HG02623 (cell line): ENCODE measurements around the gene EEF2K.
"Not testable (repeated sequence)": the region's sequence is repeated elsewhere in the genome, so short reads cannot be mapped to it uniquely, and the experiment has no call there.

Experiments
- ATAC-seq: cut with Tn5 transposase; IDR thresholded peaks from one replicate; pipeline ENCODE4 v1.9.1; 2021; ENCODE audit warnings: moderate library complexity; ENCODE audit not compliant: unreplicated experiment

The EEF2K gene

DNA sequence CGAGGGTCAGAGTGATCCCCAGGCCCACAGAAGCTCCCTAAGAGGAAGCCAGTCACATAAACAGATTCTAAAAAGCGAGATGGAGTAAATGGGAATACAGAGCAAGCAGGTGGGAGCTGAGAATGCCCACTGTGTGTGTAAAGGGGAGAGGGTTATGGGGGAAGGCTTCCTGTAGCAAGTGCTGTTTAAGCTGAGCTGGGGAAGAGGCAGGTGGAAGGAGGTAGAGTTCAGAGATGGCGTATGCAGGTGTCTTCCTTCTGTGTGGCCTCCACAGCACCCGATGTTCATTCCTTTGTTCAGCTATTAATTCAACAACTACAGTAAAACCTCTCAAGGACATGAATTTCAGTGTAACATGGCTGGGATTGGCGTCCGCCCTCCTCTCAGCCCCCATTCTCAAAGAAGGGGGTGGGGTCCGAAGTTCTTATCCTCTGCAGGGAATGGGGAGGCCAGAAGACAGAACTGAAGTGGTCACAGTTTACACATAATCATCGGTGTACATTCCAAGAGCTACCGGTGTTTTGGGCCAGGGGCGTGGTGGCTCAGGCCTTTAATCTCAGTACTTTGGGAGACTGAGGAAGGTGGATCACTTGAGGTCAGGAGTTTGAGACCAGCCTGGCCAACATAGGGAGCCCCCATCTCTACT lies 1.8 kb downstream of the EEF2K start:
- ATAC-seq = no peak

DNA sequence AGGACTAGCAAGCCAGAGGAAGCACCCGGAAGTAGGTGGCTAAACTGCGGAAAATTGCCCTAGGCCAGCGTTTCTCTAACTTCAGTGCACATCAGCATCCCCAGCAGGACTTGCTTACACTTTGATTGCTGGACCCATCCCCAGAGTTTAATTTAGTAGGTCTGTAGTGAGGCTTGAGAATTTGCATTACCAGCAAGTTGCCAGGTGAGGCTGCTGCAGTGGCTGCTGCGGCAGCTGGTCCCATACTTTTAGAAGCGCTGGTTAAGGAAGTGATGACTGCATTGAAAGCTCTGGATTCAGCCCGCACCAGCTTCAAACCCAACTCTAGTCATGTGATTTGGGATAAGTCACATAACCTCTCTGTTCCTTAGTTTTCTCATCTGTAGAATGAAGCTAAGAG lies 4.2 kb downstream of the EEF2K start:
- no peak for ATAC-seq

DNA sequence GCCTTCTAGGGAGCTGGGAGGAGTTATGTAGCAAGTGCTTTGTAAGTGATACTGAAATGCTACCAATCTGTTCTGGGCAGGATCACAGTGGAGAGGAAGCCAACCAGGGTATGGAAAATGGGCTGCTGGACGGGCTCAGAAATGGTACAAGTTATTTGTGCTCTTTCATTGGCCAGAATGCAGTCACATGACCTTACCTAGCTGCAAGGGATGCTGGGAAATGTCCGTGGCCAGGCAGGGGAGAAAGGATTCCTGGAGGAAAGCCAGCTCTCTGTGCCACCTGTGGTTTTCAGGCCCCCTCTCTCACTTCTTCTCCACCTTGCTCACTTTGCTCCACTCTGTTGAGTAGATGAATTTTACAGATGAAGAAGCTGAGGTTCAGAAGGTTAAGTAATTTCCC lies 4.8 kb downstream of the EEF2K start:
- ATAC-seq = no peak

DNA sequence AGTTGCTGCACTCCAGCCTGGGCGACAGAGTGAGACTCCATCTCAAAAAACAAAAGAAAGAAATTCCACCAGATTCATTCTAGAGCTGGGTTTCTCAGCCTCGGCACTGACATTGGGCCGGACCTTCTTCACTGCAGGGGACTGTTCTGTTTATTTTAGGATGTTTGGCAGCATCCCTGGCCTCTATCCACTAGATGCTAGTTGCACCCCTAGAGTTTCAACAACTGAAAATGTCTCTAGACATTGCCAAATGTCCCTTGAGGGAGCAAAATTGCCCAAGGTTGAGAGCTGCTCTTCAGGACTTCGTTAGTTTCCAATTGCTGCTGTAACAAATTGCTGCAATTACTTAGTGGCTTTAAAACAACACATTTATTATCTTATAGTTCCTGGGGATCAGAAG lies 7.2 kb downstream of the EEF2K start:
- no peak for ATAC-seq

DNA sequence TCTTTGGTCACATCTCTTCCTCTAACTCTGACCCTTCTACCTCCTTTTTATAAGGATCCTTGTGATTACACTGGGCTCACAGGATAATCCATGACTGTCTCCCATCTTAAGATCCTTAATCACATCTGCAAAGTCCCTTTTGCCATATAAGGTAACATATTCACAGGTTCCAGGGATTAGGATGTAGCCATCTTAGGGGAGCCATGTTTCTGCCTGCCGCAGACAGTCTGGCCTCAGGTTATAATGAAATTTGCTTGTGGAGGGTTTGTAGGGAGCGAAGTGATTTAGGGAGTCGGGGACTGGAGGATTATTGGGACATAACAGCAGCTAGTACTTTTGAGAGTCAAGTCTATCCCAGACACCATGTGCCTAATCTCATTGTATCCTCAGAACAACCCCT lies 7.7 kb downstream of the EEF2K start:
- no peak for ATAC-seq

DNA sequence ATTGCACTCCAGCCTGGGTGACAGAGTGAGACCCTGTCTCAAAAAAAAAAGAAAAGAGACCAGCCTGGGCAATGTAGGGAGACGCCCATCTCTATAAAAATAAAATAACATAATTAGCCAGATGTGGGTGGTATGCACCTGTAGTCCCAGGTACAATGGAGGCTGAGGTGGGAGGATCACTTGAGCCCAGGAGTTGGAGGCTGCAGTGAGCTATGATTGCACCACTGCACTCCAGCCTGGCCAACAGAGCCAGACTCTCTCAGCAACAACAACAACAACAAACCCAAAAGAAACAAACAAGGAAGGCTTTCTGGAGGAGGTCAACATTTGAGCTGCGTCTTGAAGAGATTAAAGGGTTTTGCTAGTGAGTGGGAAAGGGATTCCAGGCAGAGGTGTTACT lies 8.3 kb downstream of the EEF2K start:
- ATAC-seq = no peak

DNA sequence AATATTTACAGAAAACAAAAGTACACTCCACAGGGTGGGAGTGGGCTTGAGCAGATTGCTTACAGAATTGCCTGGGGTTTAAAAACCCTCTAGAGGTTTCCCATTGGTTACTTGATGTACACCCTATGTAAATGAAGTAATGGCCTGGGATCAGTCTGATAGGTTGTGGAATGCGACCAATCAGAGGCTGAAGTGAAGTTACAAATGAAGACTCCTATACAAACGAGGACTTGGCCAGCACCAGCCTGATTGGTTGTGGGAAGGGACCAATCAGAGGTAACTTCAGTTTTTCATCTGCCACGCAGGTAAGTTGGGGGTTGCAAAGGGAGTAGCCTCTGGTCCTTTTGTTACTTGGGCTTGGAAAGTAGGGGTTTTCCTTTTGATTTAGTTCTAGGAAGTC lies 8.8 kb downstream of the EEF2K start:
- ATAC-seq = no peak

DNA sequence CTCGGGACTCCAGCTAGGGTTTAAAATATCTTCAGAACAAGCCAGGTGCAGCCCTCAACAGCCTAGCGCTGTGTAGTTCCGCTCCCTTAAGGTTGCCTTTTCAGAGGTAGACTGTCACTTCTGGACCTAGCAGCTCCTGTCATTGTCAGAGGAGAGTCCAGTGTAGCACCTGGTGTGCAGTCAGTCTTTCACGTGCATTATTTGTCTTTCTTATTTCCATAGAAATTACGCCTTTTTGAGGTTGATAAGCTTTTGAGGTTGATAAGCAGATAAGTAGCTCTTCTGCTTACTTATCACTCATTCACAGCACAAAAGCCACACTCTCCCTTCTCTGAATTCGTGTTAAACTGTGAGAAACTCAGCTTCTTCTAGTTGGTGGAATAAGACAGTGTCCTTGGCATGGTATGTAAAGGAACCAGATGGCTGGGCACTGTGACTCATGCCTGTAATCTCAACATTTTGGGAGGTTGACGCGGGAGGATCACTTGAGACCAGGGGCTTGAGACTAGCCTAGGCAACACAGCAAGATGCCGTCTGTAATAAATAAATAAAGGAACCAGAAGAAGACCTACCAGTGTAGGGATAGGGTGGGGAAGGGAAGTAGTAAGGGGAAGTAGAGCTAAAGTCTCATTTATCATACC lies 10.2 kb downstream of the EEF2K start:
- ATAC-seq = no peak

DNA sequence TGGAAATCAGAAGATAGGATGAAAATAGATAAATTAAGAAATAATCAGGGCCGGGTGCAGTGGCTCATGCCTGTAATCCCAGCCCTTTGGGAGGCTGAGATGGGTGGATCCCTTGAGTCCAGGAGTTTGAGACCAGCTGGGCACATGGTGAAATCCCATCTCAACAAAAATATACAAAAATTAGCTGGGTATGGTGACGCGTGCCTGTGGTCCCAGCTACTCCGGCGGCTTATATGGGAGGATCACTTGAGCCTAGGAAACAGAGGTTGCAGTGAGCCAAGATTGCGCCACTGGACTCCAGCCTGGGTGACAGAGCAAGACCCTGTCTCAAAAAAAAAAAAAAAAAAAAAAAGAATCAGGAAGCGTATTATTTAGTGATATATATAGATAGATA lies 10.8 kb downstream of the EEF2K start:
- ATAC-seq = not testable (repeated sequence)

DNA sequence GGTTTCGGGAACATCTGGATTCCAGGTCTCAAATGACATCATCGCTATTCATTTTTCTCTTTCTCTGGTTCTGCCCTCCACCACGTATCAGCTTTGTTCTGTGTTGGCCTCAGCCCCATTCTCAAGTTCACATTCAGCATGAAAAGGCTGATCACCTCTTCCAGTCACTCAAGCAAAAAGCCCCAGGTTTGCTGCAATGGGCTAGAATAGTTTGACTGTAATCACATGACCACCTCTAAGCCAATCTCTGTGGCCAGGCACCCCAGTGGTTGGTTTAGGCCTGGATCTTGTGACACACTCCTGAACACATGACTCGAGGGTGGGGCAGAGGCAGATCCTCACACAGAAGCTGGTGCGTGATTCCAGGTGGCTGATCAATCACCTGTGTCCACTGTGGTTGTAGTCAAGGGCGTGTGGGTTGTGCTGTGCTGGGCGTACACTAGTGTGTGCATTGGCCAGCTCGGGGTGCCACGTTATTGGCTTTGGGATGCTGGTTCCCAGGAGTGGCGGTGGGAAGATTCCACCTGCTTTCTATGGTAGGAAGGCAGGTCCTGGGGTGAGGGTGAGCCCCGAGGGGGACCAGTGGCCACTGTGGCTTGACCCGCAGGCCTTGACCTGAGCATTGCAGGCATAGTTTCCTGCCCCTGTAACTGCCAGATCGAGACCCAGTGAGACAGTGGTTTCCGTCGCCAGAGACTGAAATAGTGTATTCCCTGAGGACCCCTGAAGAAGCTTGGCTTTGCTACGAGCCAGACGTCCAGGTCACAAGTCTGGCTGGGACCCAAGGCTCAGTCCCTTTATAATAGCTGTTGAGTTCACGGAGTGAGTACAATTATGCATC lies 12.0 kb downstream of the EEF2K start:
- ATAC-seq = no peak

DNA sequence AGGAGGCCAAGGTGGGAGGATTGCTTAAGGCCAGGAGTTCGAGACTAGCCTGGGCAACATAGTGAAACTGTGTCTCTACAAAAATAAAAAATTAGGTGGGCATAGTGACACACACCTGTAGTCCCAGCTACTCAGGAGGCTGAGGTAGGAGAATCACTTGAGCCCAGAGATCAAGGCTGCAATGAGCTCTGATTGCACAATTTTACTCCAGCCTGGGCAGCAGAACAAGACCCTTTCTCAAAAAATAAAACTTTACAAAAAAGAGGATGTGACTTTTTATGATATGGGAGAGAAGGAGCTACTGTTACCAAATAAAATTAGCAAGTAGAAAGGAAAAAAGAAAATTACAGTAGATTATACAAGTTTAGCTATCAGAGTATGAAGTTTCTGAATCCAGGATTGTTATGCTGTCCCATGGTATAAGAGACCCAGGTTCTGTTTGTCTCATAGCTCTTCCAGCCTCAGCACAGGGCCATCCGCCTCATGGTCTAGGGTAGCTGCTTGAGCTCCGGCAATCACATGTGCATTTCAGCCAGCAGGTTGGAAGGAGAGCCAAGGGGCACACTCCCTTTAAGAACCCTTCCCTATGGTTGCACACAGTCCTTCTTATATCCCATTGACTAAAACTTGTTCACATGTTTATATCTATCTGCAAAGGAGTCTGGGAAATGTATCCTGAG lies 13.5 kb downstream of the EEF2K start:
- ATAC-seq = no peak

DNA sequence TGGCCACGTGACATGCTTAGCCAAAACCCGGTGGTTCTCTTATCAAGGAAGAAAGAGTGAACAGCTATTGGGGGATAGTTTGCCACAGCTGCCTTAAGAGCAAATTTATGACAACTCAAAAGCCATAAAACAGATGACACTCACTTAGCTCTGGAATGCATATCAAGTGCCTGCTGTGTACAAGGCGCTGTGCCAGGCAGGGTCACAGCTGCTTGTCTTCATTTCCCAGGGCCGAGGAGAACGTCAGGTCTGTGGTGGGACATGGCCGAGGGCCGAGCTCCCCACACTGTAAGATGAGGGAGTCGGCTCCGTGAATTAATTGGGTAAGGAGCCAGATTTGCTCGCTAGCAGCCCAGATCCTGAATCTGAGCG lies 14.0 kb downstream of the EEF2K start:
- ATAC-seq = no peak

DNA sequence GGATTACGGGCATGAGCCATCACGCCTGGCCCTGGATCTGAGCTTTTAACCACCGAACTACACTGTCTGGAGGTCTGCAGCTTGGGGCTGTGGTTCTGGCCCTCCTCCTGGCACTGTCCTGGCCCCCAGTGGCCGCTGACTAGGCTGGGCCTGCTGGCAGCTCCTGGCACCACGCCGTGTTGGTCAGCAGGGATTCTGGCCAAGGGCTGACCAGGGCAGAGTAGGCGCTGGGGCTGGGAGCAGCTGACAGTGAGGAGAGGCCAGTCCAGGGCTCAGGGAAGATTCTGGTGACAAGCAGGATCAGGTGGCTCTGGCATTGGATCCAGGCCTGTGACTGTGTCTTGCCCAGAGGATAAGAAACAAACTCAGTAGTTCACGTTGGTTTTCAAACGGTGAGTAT lies 14.6 kb downstream of the EEF2K start:
- no peak for ATAC-seq

DNA sequence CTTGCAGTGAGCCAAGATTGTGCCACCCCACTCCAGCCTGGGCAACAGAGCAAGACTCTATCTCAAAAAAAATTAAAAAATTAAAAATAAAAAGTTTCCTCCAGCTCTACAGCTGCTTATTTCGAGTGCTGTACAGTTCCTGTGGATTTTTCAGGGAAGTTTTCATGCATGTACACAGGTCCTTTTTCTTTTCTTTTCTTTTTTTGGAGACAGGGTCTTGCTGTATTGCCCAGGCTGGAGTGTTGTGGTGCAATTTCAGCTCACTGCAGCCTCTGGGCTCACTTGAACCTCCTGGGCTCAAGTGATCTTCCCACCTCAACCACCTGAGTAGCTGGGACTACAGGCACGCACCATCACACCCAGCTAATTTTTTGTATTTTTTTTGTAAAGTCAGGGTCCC lies 15.9 kb downstream of the EEF2K start:
- no peak for ATAC-seq

DNA sequence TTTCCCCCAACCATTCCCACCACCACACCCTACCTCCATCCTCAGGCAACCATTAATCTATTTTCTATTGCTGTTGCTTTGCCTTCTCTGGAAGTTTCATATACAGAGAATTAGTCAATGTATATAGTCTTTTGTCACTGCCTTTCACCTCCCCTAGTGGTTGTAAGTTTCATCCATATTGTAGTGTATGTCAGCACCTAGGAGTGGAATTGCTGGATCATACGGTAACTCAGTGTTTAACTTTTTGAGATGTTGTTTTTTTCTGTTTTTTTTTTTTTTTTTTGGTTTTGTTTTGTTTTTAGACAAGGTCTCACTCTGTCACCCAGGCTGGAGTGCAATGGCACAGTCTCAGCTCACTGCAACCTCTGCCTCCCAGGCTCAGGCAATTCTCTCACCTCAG lies 16.9 kb downstream of the EEF2K start:
- no peak for ATAC-seq

DNA sequence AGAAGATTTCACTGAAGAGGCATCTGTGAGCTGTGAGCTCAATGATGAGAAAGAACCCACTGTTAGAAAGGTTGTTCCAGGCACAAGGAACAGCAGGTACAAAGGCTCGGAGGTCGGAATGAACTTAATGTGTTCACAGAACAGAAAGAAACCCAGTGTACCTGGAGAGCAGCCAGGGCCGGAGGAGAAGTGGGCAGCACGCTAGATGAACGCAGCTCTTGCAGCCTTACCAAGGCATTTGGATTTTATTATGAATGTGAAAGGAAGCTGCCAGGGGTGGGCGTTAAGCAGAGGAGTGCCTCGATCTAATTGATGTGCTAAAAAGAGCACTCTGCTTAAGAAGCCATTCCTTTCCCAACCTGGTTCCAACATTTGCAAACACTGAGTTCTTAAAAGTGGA lies 19.0 kb downstream of the EEF2K start:
- ATAC-seq = no peak

DNA sequence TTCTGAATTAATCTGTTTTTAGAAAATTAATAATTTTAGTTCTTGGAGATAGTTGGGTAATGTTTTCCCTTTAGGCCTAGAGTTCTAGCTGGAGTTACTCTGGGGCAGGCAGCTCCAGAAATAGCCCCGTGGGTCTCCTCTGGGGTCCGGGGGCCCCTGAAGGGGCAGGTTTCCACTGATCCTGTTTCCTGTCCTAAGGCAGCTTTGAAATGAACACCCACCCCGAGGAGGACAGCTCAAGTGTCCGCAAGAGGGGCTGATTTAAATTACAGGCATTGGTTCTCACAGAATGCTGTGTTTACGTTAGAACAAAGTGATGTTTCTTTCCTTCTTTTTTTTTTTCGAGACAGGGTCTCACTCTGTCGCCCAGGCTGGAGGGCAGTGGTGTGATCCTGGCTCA lies 23.8 kb downstream of the EEF2K start:
- no peak for ATAC-seq

DNA sequence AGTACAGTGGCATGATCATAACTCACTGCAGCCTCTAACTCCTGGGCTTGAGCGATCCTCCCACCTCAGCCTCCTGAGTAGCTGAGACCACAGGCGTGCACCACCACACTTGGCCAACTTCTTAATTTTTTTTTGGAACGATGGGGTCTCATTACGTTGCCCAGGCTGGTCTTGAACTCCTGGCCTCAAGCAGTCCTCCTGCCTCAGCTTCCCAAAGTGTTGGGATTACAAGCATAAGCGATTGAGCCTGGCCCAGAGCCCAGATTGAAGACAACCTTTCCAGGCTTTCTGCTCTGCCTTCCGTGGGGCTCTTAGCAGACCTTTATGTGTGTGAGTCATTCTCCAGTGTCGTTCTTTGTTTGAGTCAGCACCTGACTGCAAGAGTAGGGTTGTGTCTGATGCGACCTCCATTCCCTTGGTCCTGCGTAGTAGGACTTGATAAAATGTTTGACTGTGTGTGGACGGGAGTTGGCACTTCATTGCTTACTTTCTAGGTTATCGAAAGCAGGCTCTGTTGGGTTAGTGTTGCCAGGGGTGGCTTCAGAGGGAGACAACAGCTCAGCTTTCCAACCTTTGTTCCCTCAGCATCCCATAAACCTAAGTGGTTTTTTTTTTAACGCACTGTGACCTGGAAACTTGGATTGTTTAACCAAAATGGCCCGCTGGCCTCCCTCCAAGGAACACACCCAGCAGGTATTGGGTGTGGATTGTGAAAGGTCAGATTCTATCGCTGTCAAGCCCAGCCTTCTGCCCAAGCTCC lies 26.4 kb downstream of the EEF2K start:
- ATAC-seq = no peak

DNA sequence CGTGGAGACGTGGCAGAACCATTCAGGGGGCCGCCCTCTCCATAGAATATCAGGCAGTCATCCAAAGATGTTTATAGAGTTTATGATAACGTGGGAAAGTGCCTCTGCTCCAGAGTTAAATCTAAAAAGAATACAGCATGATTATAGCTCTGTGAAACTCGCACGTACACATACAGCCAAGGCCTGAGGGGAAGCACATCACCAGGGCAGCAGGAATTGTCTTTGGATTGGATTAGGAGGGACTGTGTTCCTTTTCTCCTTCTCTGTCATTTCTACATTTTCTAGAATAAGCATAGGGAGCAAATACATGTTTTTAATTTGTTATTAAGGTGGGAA lies 26.9 kb downstream of the EEF2K start:
- ATAC-seq = no peak

DNA sequence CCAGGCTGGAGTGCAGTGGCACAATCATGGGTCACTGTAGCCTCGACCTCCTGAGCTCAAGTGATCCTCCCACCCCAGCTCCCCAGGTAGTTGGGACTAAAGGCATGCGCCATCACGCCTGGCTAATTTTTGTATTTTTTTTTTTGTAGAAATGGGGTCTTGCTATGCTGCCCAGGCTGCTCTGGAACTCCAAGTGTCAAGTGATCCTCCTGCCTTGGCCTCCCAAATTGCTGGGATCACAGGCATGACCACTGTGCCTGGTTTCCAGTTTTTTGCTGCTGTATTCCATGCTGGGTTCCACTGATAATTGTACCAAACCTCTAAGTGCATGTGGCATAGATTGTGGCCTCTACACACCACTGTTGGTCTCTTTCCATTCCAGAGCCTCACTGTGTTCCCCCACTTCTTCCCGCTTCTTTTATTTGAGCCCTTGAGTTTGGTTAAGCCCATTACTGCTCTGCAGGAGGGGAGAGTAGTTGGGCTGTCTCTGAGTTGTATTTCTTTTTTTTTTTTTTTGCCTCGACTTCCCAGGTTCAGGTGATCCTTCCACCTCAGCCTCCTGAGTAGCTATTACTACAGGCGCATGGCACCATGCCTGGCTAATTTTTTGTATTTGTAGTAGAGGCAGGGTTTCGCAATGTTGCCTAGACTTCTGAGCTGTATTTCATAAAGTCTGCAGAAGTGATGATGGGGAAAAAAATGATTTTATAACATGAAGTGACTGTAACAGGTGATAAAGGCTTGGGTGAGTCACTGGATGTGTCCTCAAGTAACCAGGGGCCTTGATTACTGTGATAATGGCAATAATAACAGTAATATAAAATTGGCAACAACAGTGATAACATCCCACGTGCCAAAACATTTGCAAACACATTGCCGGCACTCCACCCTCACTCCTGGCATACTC lies 30.0 kb downstream of the EEF2K start:
- no peak for ATAC-seq
